Left ventricle myocardium superior (tissue), 1 donor: ENCODE results near the gene ABCA4. TPM values are rescaled to one million over a fixed set of nuclear protein-coding genes. Genes with fewer than 3 reads are reported as not detected.
A peak's percentile ranks its signal among the peaks of the same experiment; 100 is the strongest.
"Not testable (repeated sequence)": the region's sequence is repeated elsewhere in the genome, so short reads cannot be mapped to it uniquely, and the experiment has no call there.

Experiments used
- ATAC-seq: fragments of 200-7000 bp; cut with Tn5 transposase; one replicate; pipeline ENCODE4 v1.9.1; 2020; ENCODE audit warnings: mild to moderate bottlenecking, moderate library complexity
- DNase-seq: peaks from one replicate; pipeline ENCODE4 v3.0.0-alpha.2; 2020
- intact Hi-C: fragments of 100-400 bp; cut with micrococcal nuclease; formaldehyde crosslinking; loops from one replicate; pipeline ENCODE4 v1.11.0; 2022
- total RNA-seq: library from RNA; stranded (reverse); fragmentation: NEBNext Ultra II Directional; extraction: Animal tissue kit (Norgen Biotek cat#: 25700); gene quantifications from one replicate; pipeline ENCODE4 v1.2.1, GENCODE V29; 2021
- donor health status: DM: no; HTN: yes; CAD: no; lungs with severe emphysema.

The ABCA4 gene
- total RNA-seq, 1 donor from 2014 or later: 0.55 TPM

GRCh38 chr1:93976291-93976690, 144.7 kb downstream of the ABCA4 start:
- ATAC-seq: no peak
- no peak for DNase-seq
- intact Hi-C loops: no loop called here

GRCh38 chr1:93972341-93972740, 148.6 kb downstream of the ABCA4 start:
- DNase-seq (no peak), ATAC-seq (no peak)
- intact Hi-C loops: no loop called here

GRCh38 chr1:93969887-93970286, 151.1 kb downstream of the ABCA4 start:
- no peak for DNase-seq
- ATAC-seq: no peak
- intact Hi-C loops: no loop called here

- intact Hi-C loops: no loop called here
- DNase-seq (no peak), ATAC-seq (no peak)
Measured at GRCh38 chr1:93969371-93969770, 151.6 kb downstream of the ABCA4 start.

GRCh38 chr1:93967306-93967705, 153.6 kb downstream of the ABCA4 start:
- ATAC-seq: peak; percentile 78
- intact Hi-C loops: no loop called here
- no peak for DNase-seq

- ATAC-seq (no peak), DNase-seq (no peak)
- intact Hi-C loops: no loop called here
Measured at GRCh38 chr1:93965888-93966287, 155.1 kb downstream of the ABCA4 start.

- DNase-seq: no peak
- no peak for ATAC-seq
- intact Hi-C loops: no loop called here
Measured at GRCh38 chr1:93965256-93965655, 155.7 kb downstream of the ABCA4 start.

GRCh38 chr1:93964777-93965200, 156.2 kb downstream of the ABCA4 start:
- intact Hi-C loops: no loop called here
- ATAC-seq (no peak), DNase-seq (no peak)

- intact Hi-C loops: no loop called here
- ATAC-seq (no peak), DNase-seq (no peak)
Measured at GRCh38 chr1:93964096-93964776, 156.7 kb downstream of the ABCA4 start.

- ATAC-seq: no peak
- no peak for DNase-seq
- intact Hi-C loops: no loop called here
Measured at GRCh38 chr1:93963585-93963984, 157.4 kb downstream of the ABCA4 start.

GRCh38 chr1:93961906-93962305, 159.0 kb downstream of the ABCA4 start:
- DNase-seq (no peak), ATAC-seq (no peak)
- intact Hi-C loops: no loop called here

- intact Hi-C loops: no loop called here
- DNase-seq (no peak), ATAC-seq (no peak)
Measured at GRCh38 chr1:93961443-93961842, 159.5 kb downstream of the ABCA4 start.

GRCh38 chr1:93960641-93961147, 160.3 kb downstream of the ABCA4 start:
- ATAC-seq (no peak), DNase-seq (no peak)
- intact Hi-C loops: no loop called here

- DNase-seq: no peak
- intact Hi-C loops: no loop called here
- ATAC-seq: no peak
Measured at GRCh38 chr1:93959413-93959812, 161.5 kb downstream of the ABCA4 start.

GRCh38 chr1:93958726-93959100, 162.2 kb downstream of the ABCA4 start:
- ATAC-seq: no peak
- intact Hi-C loops: no loop called here
- DNase-seq: no peak

GRCh38 chr1:93958032-93958725, 162.8 kb downstream of the ABCA4 start:
- intact Hi-C loops: no loop called here
- DNase-seq (no peak), ATAC-seq (no peak)

GRCh38 chr1:93955765-93956164, 165.2 kb downstream of the ABCA4 start:
- ATAC-seq: no peak
- no peak for DNase-seq
- intact Hi-C loops: no loop called here

GRCh38 chr1:93947002-93947686, 173.8 kb downstream of the ABCA4 start:
- intact Hi-C loops, ATAC-seq, DNase-seq: not testable (repeated sequence)
